ENCODE measurements around the gene RETREG3.
A peak's percentile ranks its signal among the peaks of the same experiment; 100 is the strongest.

DNA sequence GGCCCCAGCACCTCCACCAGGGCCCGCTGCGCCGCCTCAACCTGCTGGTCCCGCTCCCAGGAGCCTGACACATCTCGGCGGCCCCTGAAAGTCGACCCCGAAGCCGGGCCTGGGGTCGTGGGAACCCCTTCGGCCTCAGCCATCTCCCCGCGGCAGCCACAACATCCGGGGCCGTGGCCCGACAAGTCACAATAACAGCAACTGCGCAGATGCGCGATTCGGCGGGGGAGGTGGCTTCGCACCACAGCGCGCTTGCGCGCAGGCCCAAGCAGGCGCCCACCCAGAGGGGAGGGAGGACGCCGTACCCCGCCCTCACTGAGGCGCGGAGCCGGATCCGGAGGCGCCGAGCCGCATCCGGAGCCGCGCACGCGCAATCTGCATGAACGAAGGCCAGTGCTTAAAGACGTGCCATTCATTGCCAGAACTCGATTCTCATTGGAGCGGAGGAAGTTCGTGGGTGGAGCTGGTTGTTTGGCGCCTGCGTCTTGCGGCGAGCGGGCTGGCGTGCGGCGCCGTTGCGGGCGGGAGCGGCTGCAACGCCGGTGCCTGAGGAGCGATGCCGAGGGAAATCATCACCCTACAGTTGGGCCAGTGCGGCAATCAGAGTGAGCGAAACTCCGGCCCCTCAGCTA, at the start of gene RETREG3, which contains the start of gene TUBG1:
- peak; percentile 100 for TF ChIP-seq POLR2A (IDR thresholded peaks at IDR 0.05; ENCODE audit: low read length)
- no peak for TF ChIP-seq GATA1 (IDR thresholded peaks at IDR 0.05; ENCODE audit: low read depth, low read length)

Data from erythroblast (primary cell).